ENCODE results near the gene CDK9.
A peak's percentile ranks its signal among the peaks of the same experiment; 100 is the strongest.
"Not testable (repeated sequence)": the region's sequence is repeated elsewhere in the genome, so short reads cannot be mapped to it uniquely, and the experiment has no call there.

The CDK9 gene

GRCh38 chr9:127826253-127826913 lies 40.5 kb downstream of the CDK9 start:
- DNase-seq (ENCODE audit: low read depth): no peak

GRCh38 chr9:127828262-127829031 lies 42.6 kb downstream of the CDK9 start:
- DNase-seq (ENCODE audit: low read depth): peak; percentile 55

- no peak for DNase-seq (ENCODE audit: low read depth)
Measured at GRCh38 chr9:127829205-127829906, 43.5 kb downstream of the CDK9 start.

- DNase-seq (ENCODE audit: low read depth): no peak
Measured at GRCh38 chr9:127832248-127832647, 46.4 kb downstream of the CDK9 start.

GRCh38 chr9:127833555-127833954 lies 47.7 kb downstream of the CDK9 start:
- DNase-seq (ENCODE audit: low read depth): peak; percentile 75

GRCh38 chr9:127835991-127836516 lies 50.2 kb downstream of the CDK9 start:
- DNase-seq (ENCODE audit: low read depth): peak; percentile 74

GRCh38 chr9:127836561-127836960 lies 50.7 kb downstream of the CDK9 start:
- DNase-seq (ENCODE audit: low read depth): not testable (repeated sequence)

GRCh38 chr9:127837346-127837745 lies 51.5 kb downstream of the CDK9 start:
- DNase-seq (ENCODE audit: low read depth): peak; percentile 59

- DNase-seq (ENCODE audit: low read depth): peak; percentile 94
Measured at GRCh38 chr9:127838375-127839078, 52.7 kb downstream of the CDK9 start.

Data from amniotic epithelial cell (primary cell).